Activated B cell treated with CpG ODN at 0.5 μM for 24 hours (primary cell): ENCODE results near the gene SMG7. TPM values are rescaled to one million over a fixed set of nuclear protein-coding genes. Genes with fewer than 3 reads are reported as not detected.
"Not testable (repeated sequence)": the region's sequence is repeated elsewhere in the genome, so short reads cannot be mapped to it uniquely, and the experiment has no call there.

Experiments
- ATAC-seq: fragments of 200-7000 bp; cut with Tn5 transposase; one replicate; pipeline ENCODE4 v1.10.0; 2021; ENCODE audit warnings: low read depth, mild to moderate bottlenecking, moderate library complexity
- CTCF ChIA-PET: fragments of 350-600 bp; sonication (Branson Sonifier 250); formaldehyde crosslinking; loops from one replicate; lab custom pipeline; 2021; ENCODE audit warnings: antibody characterized with exemption; lab: Charles Lee
- POLR2A ChIA-PET: fragments of 350-600 bp; sonication (Branson Sonifier 250); formaldehyde crosslinking; loops from one replicate; lab custom pipeline; 2021; ENCODE audit warnings: antibody characterized with exemption; lab: Charles Lee
- DNase-seq: peaks from one replicate; pipeline ENCODE4 v3.0.0; 2022
- H3K27ac Mint-ChIP-seq: one replicate; pipeline ENCODE4 v1.8.0; 2020; ENCODE audit warnings: mixed read lengths
- H3K27me3 Mint-ChIP-seq: one replicate; pipeline ENCODE4 v1.8.0; 2021; ENCODE audit warnings: mixed read lengths
- H3K36me3 Mint-ChIP-seq: one replicate; pipeline ENCODE4 v1.8.0; 2021; ENCODE audit warnings: low read depth, mixed read lengths
- H3K4me1 Mint-ChIP-seq: one replicate; pipeline ENCODE4 v1.8.0; 2021; ENCODE audit warnings: mixed read lengths
- H3K4me3 Mint-ChIP-seq: one replicate; pipeline ENCODE4 v1.8.0; 2020; ENCODE audit warnings: mild to moderate bottlenecking, mixed read lengths
- H3K9me3 Mint-ChIP-seq: one replicate; pipeline ENCODE4 v1.8.0; 2020; ENCODE audit warnings: mixed read lengths
- intact Hi-C: fragments of 100-400 bp; cut with micrococcal nuclease; formaldehyde crosslinking; loops from one replicate; pipeline ENCODE4 v1.15.1; 2024
- total RNA-seq: library from RNA; stranded (reverse); gene quantifications from 2 replicates; pipeline ENCODE4 v1.2.3, GENCODE V29; 2022
- TF ChIP-seq, protein P1 (sequence below): fragments of 200-600 bp; IDR thresholded peaks from one replicate; pipeline ENCODE4 v1.8.0; 2022; ENCODE audit warnings: antibody characterized with exemption, mild to moderate bottlenecking

SMG7 gene, protein sequence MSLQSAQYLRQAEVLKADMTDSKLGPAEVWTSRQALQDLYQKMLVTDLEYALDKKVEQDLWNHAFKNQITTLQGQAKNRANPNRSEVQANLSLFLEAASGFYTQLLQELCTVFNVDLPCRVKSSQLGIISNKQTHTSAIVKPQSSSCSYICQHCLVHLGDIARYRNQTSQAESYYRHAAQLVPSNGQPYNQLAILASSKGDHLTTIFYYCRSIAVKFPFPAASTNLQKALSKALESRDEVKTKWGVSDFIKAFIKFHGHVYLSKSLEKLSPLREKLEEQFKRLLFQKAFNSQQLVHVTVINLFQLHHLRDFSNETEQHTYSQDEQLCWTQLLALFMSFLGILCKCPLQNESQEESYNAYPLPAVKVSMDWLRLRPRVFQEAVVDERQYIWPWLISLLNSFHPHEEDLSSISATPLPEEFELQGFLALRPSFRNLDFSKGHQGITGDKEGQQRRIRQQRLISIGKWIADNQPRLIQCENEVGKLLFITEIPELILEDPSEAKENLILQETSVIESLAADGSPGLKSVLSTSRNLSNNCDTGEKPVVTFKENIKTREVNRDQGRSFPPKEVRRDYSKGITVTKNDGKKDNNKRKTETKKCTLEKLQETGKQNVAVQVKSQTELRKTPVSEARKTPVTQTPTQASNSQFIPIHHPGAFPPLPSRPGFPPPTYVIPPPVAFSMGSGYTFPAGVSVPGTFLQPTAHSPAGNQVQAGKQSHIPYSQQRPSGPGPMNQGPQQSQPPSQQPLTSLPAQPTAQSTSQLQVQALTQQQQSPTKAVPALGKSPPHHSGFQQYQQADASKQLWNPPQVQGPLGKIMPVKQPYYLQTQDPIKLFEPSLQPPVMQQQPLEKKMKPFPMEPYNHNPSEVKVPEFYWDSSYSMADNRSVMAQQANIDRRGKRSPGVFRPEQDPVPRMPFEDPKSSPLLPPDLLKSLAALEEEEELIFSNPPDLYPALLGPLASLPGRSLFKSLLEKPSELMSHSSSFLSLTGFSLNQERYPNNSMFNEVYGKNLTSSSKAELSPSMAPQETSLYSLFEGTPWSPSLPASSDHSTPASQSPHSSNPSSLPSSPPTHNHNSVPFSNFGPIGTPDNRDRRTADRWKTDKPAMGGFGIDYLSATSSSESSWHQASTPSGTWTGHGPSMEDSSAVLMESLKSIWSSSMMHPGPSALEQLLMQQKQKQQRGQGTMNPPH
- 79.4 and 83.5 TPM in 2 replicates for total RNA-seq

DNA sequence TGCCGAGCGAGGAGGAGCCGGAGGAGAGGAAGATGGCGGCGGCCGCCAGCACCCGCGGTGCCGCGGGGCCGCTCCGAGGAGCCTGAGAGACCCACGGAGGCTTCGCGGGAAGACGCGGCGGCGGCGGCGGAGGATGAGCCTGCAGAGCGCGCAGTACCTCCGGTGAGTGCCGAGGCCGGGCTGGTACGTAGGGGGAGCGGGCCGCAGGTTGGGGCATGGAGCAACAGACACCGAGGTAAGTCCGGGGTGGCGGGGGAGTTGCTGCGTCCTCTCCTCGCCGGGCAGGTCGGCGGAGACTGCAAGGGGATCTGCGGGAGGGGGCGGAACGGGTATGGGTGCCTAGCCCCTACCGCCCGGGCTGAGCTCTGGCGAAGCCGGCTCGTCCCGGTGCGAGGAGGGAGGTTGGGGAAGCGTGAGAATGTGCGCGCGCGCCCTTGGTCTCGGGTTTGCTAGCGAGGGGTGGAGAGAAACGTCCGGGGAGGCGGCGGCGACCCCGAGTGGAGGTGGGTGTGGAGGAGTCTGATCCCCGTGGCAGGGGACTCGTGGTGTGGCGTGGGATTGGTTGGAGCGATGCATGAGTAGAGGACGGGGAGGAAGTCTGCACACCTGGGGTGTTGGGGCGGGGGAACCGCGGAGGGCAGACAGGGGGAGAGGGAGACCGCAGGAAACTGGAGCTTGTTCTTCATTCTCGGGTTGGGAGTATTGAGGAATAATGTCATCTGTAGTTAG, at the start of gene SMG7:
SMG7 (plus strand) TSS at position 12 of the 729 bp plus-strand sequence; CDS start at position 134, 122 bp downstream.
- TF ChIP-seq, protein P1, sequence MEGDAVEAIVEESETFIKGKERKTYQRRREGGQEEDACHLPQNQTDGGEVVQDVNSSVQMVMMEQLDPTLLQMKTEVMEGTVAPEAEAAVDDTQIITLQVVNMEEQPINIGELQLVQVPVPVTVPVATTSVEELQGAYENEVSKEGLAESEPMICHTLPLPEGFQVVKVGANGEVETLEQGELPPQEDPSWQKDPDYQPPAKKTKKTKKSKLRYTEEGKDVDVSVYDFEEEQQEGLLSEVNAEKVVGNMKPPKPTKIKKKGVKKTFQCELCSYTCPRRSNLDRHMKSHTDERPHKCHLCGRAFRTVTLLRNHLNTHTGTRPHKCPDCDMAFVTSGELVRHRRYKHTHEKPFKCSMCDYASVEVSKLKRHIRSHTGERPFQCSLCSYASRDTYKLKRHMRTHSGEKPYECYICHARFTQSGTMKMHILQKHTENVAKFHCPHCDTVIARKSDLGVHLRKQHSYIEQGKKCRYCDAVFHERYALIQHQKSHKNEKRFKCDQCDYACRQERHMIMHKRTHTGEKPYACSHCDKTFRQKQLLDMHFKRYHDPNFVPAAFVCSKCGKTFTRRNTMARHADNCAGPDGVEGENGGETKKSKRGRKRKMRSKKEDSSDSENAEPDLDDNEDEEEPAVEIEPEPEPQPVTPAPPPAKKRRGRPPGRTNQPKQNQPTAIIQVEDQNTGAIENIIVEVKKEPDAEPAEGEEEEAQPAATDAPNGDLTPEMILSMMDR: no peak
- ATAC-seq: peak; percentile 2
- Mint-ChIP-seq H3K27ac (peak within 1 kb of the TSS; percentile 100), H3K36me3 (peaks cover 25% of the 10 kb centered on the region), H3K4me3 (peak within 1 kb of the TSS; percentile 97), H3K4me1 (peaks cover 36% of the 10 kb centered on the region), H3K27me3 (no peaks in the 10 kb centered on the region), H3K9me3 (no peaks in the 10 kb centered on the region)
- intact Hi-C loops: loop anchor here (1.0 to 5.0 kb wide), 7 partner anchors 9 to 1282 kb away; partner anchors contain the start of genes ARPC5, EDEM3 and RNASEL
- no peak for DNase-seq
- ChIA-PET CTCF (no interaction called here), POLR2A (interaction anchor here (0.5 to 4.0 kb wide), 26 partner anchors 8 to 634 kb away, joined by 3 to 48 read pairs (median 4); partner anchors contain the start of genes ARPC5 and NCF2)

DNA sequence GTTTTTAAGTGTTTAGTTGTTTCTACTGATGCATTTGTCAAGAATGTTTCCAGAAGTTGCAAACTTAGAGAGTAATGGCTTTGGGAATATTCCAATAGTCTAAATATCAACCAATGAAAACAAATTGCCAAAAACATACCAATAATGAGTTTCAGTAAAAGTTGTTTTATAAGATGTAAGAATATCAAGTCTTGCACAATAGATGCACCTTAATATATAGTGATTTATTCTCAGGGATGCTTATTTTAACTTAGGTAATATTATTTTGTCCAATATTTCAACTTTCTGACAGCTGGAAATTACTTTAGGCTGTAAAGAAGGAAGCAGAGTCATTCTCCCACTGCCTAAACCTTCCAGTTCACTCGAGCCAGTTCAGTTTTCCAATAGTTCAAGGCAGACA, 48.8 kb upstream of the SMG7 start:
- H3K27ac Mint-ChIP-seq: no peak overlapping the region
- no peaks in the 10 kb centered on the region for H3K9me3 Mint-ChIP-seq
- peaks cover 23% of the 10 kb centered on the region for H3K27me3 Mint-ChIP-seq
- no peak overlapping the region for H3K4me3 Mint-ChIP-seq
- peaks cover 3% of the 10 kb centered on the region for H3K4me1 Mint-ChIP-seq
- ChIA-PET CTCF (no interaction called here), POLR2A (no interaction called here)
- TF ChIP-seq, protein P1: no peak
- intact Hi-C loops: no loop called here
- DNase-seq: no peak
- H3K36me3 Mint-ChIP-seq: no peaks in the 10 kb centered on the region
- no peak for ATAC-seq

DNA sequence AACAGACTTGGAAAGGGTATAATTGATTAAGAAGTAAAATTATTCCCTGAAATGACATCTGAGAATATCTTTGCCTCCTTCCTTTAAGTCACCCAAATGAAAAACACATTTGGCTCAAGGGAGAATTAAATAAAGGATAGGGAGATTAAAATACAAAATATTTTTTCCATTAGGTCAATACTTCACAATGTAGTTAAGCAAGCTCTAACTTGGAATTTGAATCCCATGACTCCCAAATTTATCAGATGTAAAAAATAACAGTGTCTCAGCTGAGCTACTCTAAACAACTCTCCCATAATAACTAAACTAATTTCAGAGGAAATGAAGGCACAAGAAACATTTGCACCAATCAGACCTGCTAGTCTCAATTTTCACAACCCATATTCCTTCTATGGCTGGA, 47.6 kb upstream of the SMG7 start:
- Mint-ChIP-seq H3K9me3 (no peaks in the 10 kb centered on the region), H3K27me3 (peaks cover 19% of the 10 kb centered on the region), H3K27ac (no peak overlapping the region), H3K4me1 (no peaks in the 10 kb centered on the region), H3K4me3 (no peak overlapping the region), H3K36me3 (no peaks in the 10 kb centered on the region)
- DNase-seq (no peak), ATAC-seq (no peak)
- intact Hi-C loops: no loop called here
- CTCF ChIA-PET: no interaction called here
- TF ChIP-seq, protein P1: no peak
- POLR2A ChIA-PET: no interaction called here

DNA sequence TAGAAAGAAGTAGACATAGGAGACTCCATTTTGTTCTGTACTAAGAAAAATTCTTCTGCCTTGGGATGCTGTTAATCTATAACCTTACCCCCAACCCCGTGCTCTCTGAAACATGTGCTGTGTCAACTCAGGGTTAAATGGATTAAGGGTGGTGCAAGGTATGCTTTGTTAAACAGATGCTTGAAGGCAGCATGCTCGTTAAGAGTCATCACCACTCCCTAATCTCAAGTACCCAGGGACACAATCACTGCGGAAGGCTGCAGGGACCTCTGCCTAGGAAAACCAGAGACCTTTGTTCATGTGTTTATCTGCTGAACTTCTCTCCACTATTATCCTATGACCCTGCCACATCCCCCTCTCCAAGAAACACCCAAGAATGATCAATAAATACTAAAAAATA, 44.7 kb upstream of the SMG7 start:
- intact Hi-C loops, H3K36me3 Mint-ChIP-seq, CTCF ChIA-PET, DNase-seq, ATAC-seq, POLR2A ChIA-PET, H3K4me3 Mint-ChIP-seq, H3K4me1 Mint-ChIP-seq, H3K27ac Mint-ChIP-seq, H3K9me3 Mint-ChIP-seq: not testable (repeated sequence)
- H3K27me3 Mint-ChIP-seq: peaks cover 26% of the 10 kb centered on the region
